H1 (cell line): ENCODE results near the gene NHP2. TPM values are rescaled to one million over a fixed set of nuclear protein-coding genes. Genes with fewer than 3 reads are reported as not detected.

ENCODE experiments used
- CTCF ChIA-PET: fragments of 300-600 bp; sonication (Branson Sonifier 250); formaldehyde crosslinking; loops from one replicate; lab custom pipeline; 2021; ENCODE audit not compliant: partially characterized antibody; lab: Charles Lee
- POLR2A ChIA-PET: fragments of 300-600 bp; sonication (Branson Sonifier 250); formaldehyde crosslinking; loops from one replicate; lab custom pipeline; 2021; ENCODE audit warnings: inconsistent platforms; ENCODE audit not compliant: partially characterized antibody; lab: Charles Lee
- DNase-seq, 2 experiments: peaks; one replicate each; pipeline versions ENCODE4 v3.0.0 to v3.0.0-alpha.2; 2010 to 2022; ENCODE audit warnings: low spot score in 2 of 2, low read depth in 1 of 2, mixed read lengths in 1 of 2
- FAIRE-seq: peaks from 2 replicates; lab custom pipeline; 2011; peaks lifted over from hg19 to GRCh38; lab: Jason Lieb, UNC
- H2AFZ ChIP-seq: 2 replicates; pipeline ENCODE4 v1.8.1; 2012; ENCODE audit warnings: low read length, inconsistent platforms
- H2AK5ac ChIP-seq: 2 replicates; pipeline ENCODE4 v1.6.1; 2013; ENCODE audit warnings: low read depth, low read length
- H2BK120ac ChIP-seq: replicated peaks from 2 replicates; pipeline ENCODE3; 2013; ENCODE audit warnings: low read depth, low read length, inconsistent platforms
- H2BK12ac ChIP-seq: 2 replicates; pipeline ENCODE4 v1.6.1; 2013; ENCODE audit warnings: low read depth, low read length
- H2BK15ac ChIP-seq: 2 replicates; pipeline ENCODE4 v1.6.1; 2013; ENCODE audit warnings: low read length
- H2BK20ac ChIP-seq: 2 replicates; pipeline ENCODE4 v1.6.1; 2013; ENCODE audit warnings: low read length
- H2BK5ac ChIP-seq: 2 replicates; pipeline ENCODE4 v1.6.1; 2013; ENCODE audit warnings: low read depth, low read length
- H3K14ac ChIP-seq: 2 replicates; pipeline ENCODE4 v1.6.1; 2013; ENCODE audit warnings: inconsistent platforms; ENCODE audit not compliant: insufficient read length
- H3K18ac ChIP-seq: 2 replicates; pipeline ENCODE4 v1.6.1; 2013; ENCODE audit warnings: low read length; ENCODE audit errors: extremely low read depth
- H3K23ac ChIP-seq: 2 replicates; pipeline ENCODE4 v1.6.1; 2013; ENCODE audit warnings: inconsistent platforms; ENCODE audit not compliant: insufficient read length
- H3K23me2 ChIP-seq: 2 replicates; pipeline ENCODE4 v1.6.1; 2013; ENCODE audit warnings: low read depth, low read length
- H3K27ac ChIP-seq: 2 replicates; pipeline ENCODE4 v1.6.1; 2011; ENCODE audit warnings: low read depth, low read length, inconsistent platforms
- H3K27me3 ChIP-seq, 4 experiments: replicated peaks in 1 of 4; 1 replicate in 1 of 4; 2 replicates in 3 of 4; pipeline versions ENCODE4 v1.6.1 to v1.8.1; 2011 to 2013; ENCODE audit warnings: low read length in 3 of 4, mild to moderate bottlenecking in 3 of 4, inconsistent platforms in 2 of 4, mixed read lengths in 2 of 4, moderate library complexity in 1 of 4; ENCODE audit not compliant: control insufficient read depth in 3 of 4, insufficient read depth in 3 of 4; ENCODE audit errors: extremely low read depth in 1 of 4
- H3K36me3 ChIP-seq, 4 experiments: 2 replicates each; pipeline versions ENCODE4 v1.6.1 to v1.8.1; 2011 to 2013; ENCODE audit warnings: mild to moderate bottlenecking in 4 of 4, low read length in 3 of 4, moderate library complexity in 2 of 4, control low read depth in 1 of 4, inconsistent platforms in 1 of 4; ENCODE audit not compliant: insufficient read depth in 4 of 4, control insufficient read depth in 2 of 4
- H3K4ac ChIP-seq: replicated peaks from 2 replicates; pipeline ENCODE3; 2013; ENCODE audit warnings: low read length, low read depth, mixed read lengths, inconsistent platforms; ENCODE audit not compliant: insufficient read length
- H3K4me1 ChIP-seq, 4 experiments: replicated peaks in 1 of 4; 1 replicate in 1 of 4; 2 replicates in 3 of 4; pipeline versions ENCODE4 v1.6.1 to v1.8.1; 2011 to 2013; ENCODE audit warnings: low read length in 3 of 4, inconsistent platforms in 2 of 4, mixed read lengths in 1 of 4; ENCODE audit not compliant: insufficient read depth in 4 of 4, control insufficient read depth in 3 of 4
- H3K4me2 ChIP-seq, 2 experiments: 2 replicates each; pipeline versions ENCODE4 v1.6.1 to v1.8.1; 2011 to 2013; ENCODE audit warnings: low read depth in 2 of 2, low read length in 2 of 2, control low read depth in 1 of 2, inconsistent platforms in 1 of 2, mild to moderate bottlenecking in 1 of 2; ENCODE audit not compliant: insufficient read depth in 1 of 2
- H3K4me3 ChIP-seq, 4 experiments: fragments of 200-600, 300-600 bp in 1 of 4; sonication (generic), shearing (Covaris generic), sonication (Bioruptor Twin) in 1 of 4; 2 replicates each; pipeline versions ENCODE4 v1.5.1 to v1.8.1; 2011 to 2016; ENCODE audit warnings: low read length in 4 of 4, low read depth in 3 of 4, control low read depth in 2 of 4, inconsistent platforms in 2 of 4, mild to moderate bottlenecking in 2 of 4, mixed read lengths in 1 of 4, moderate library complexity in 1 of 4; ENCODE audit not compliant: insufficient read depth in 2 of 4; ENCODE audit errors: extremely low read depth in 1 of 4
- H3K56ac ChIP-seq: replicated peaks from 2 replicates; pipeline ENCODE3; 2013; ENCODE audit warnings: low read depth, mild to moderate bottlenecking, mixed read lengths, low read length, inconsistent platforms; ENCODE audit not compliant: insufficient read length
- H3K79me1 ChIP-seq: 2 replicates; pipeline ENCODE4 v1.6.1; 2013; ENCODE audit warnings: low read depth, low read length, control low read depth
- H3K79me2 ChIP-seq, 2 experiments: 2 replicates each; pipeline versions ENCODE4 v1.6.1 to v1.8.1; 2012 to 2013; ENCODE audit warnings: low read length in 2 of 2, mild to moderate bottlenecking in 2 of 2, inconsistent platforms in 1 of 2; ENCODE audit not compliant: insufficient read depth in 2 of 2, control insufficient read depth in 1 of 2
- H3K9ac ChIP-seq, 4 experiments: replicated peaks in 1 of 4; 1 replicate in 1 of 4; 2 replicates in 3 of 4; pipeline versions ENCODE4 v1.6.1 to v1.8.1; 2011 to 2013; ENCODE audit warnings: low read depth in 3 of 4, low read length in 3 of 4, control low read depth in 2 of 4, mild to moderate bottlenecking in 2 of 4, moderate library complexity in 2 of 4, inconsistent platforms in 1 of 4; ENCODE audit errors: extremely low read depth in 1 of 4
- H3K9me3 ChIP-seq, 2 experiments: 2 replicates each; pipeline versions ENCODE4 v1.6.1 to v1.8.1; 2012 to 2013; ENCODE audit warnings: mild to moderate bottlenecking in 2 of 2, moderate library complexity in 2 of 2, control low read depth in 1 of 2, inconsistent platforms in 1 of 2, low read depth in 1 of 2, low read length in 1 of 2, mixed read lengths in 1 of 2; ENCODE audit not compliant: insufficient read depth in 2 of 2
- H4K20me1 ChIP-seq, 2 experiments: replicated peaks in 1 of 2; 2 replicates each; pipeline versions ENCODE3 to v1.8.1; 2011 to 2013; ENCODE audit warnings: inconsistent platforms in 2 of 2, low read length in 2 of 2, mild to moderate bottlenecking in 1 of 2; ENCODE audit not compliant: insufficient read depth in 2 of 2, control insufficient read depth in 1 of 2
- H4K5ac ChIP-seq: 2 replicates; pipeline ENCODE4 v1.6.1; 2013; ENCODE audit warnings: low read length, low read depth, mixed read lengths, inconsistent platforms; ENCODE audit not compliant: insufficient read length
- H4K8ac ChIP-seq: 2 replicates; pipeline ENCODE4 v1.8.0; 2013; ENCODE audit warnings: mild to moderate bottlenecking, moderate library complexity, low read length, inconsistent platforms; ENCODE audit not compliant: insufficient read depth; ENCODE audit errors: extremely low read depth
- H4K91ac ChIP-seq: replicated peaks from 2 replicates; pipeline ENCODE3; 2013; ENCODE audit warnings: low read length, mixed read lengths, inconsistent platforms; ENCODE audit not compliant: insufficient read length
- BCL11A ChIP-seq, 2 experiments: IDR thresholded peaks; one replicate each; pipeline ENCODE4 v1.6.1; 2011; ENCODE audit warnings: low read depth in 2 of 2, low read length in 2 of 2, mild to moderate bottlenecking in 2 of 2
- HDAC6 ChIP-seq: IDR thresholded peaks from one replicate; pipeline ENCODE4 v1.7.1; 2012; ENCODE audit warnings: low read depth, mild to moderate bottlenecking, inconsistent platforms, low read length, moderate library complexity
- JUN ChIP-seq: IDR thresholded peaks from 2 replicates; pipeline ENCODE4 v1.6.1; 2011; ENCODE audit warnings: low read depth, mild to moderate bottlenecking, improper control_type of control experiment, low read length
- KDM1A ChIP-seq: fragments of 200-600, 300-600 bp; sonication (generic); IDR thresholded peaks from 2 replicates; pipeline ENCODE4 v1.7.1; 2016; ENCODE audit warnings: mild to moderate bottlenecking, low read length, borderline replicate concordance
- NRF1 ChIP-seq: IDR thresholded peaks from 2 replicates; pipeline ENCODE4 v1.6.1; 2011; ENCODE audit warnings: mild to moderate bottlenecking, low read depth, low read length, improper control_type of control experiment
- POLR2A ChIP-seq, 2 experiments: IDR thresholded peaks; 1 replicate in 1 of 2; 2 replicates in 1 of 2; pipeline ENCODE4 v1.6.1; 2011; ENCODE audit warnings: low read depth in 2 of 2, low read length in 2 of 2, mild to moderate bottlenecking in 2 of 2; ENCODE audit errors: control extremely low read depth in 1 of 2
- POU5F1 ChIP-seq: IDR thresholded peaks from 2 replicates; pipeline ENCODE4 v1.6.1; 2011; ENCODE audit warnings: low read depth, mild to moderate bottlenecking, low read length, moderate library complexity
- SIN3A ChIP-seq, 2 experiments: IDR thresholded peaks in 1 of 2; conservative IDR thresholded peaks in 1 of 2; 2 replicates each; pipeline ENCODE4 v1.6.1; 2011 to 2012; ENCODE audit warnings: low read length in 2 of 2, improper control_type of control experiment in 1 of 2, low read depth in 1 of 2, mild to moderate bottlenecking in 1 of 2
- SP4 ChIP-seq: IDR thresholded peaks from 2 replicates; pipeline ENCODE4 v1.6.1; 2012; ENCODE audit warnings: low read length, inconsistent platforms
- TBP ChIP-seq: IDR thresholded peaks from 2 replicates; pipeline ENCODE4 v1.6.1; 2011; ENCODE audit warnings: low read depth, low read length, improper control_type of control experiment
- TEAD4 ChIP-seq: IDR thresholded peaks from 2 replicates; pipeline ENCODE4 v1.6.1; 2012; ENCODE audit warnings: low read depth, low read length, inconsistent platforms, mixed read lengths
- WGBS, 2 experiments: shearing (Covaris generic) in 1 of 2; methylation state at CpG; one replicate each; pipeline versions ENCODE4 v1.1.6 to v1.1.7; 2013 to 2015; ENCODE audit warnings: low lambda C conversion rate in 2 of 2, mixed read lengths in 2 of 2, inconsistent platforms in 1 of 2, low coverage in 1 of 2, missing lambda C conversion rate in 1 of 2; ENCODE audit not compliant: insufficient replicate concordance in 2 of 2, insufficient coverage in 1 of 2, insufficient read length in 1 of 2; ENCODE audit errors: extremely low coverage in 1 of 2, missing lambda C conversion rate in 1 of 2; 5-methylcytosine and 5-hydroxymethylcytosine counted together
- polyA plus RNA-seq, 7 experiments: library from polyadenylated mRNA; depleted of rRNA in 3 of 7; stranded (reverse) in 5 of 7; unstranded in 2 of 7; fragments of >200 nt in 5 of 7; fragments of 200-250 nt in 2 of 7; gene quantifications; 1 replicate in 5 of 7; 2 replicates in 1 of 7; 4 replicates in 1 of 7; pipeline versions ENCODE4 v1.2.1 to v1.2.3, GENCODE V29; 2011 to 2013; ENCODE audit warnings: missing spikeins in 2 of 7, mixed read lengths in 2 of 7
- total RNA-seq: library from RNA; stranded (reverse); fragmentation: NEBNext Ultra II Directional; extraction: Animal tissue kit (Norgen Biotek cat#: 25700); gene quantifications from 2 replicates; pipeline ENCODE4 v1.2.1, GENCODE V29; 2021

The NHP2 gene
- total and polyA plus RNA-seq, 2 of the 8 experiments (the other 6 are each of a cell fraction or from before 2014, with no cell fraction given), result 241 to 263 TPM

DNA sequence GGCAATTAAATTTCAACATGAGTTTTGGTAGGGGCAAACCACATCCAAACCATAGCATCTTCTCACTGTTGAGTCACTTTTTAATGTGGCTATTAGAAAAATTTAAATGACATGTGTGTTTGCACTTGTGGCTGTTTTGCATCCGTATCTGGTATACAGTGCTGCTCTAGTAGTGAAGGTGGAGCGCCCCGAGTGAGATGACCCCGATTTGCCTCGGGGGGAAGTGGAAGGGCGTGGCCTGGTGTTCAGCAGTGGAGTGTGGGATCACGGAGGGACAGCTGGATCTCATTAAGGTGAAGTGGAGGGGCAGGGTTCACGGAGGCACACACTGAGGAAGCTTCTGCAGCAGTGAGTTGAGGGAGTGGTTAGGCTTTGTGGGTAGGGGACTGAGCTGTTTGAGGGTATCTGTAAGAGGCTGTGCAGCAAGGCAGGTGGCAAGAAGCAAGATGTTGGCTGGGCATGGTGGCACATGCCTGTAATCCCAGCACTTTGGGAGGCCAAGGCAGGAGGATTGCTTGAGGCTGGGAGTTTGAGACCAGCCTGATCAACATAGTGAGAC, 39.6 kb upstream of the NHP2 start:
- Histone ChIP-seq H3K27ac (no peak overlapping the region), H3K4ac (no peak overlapping the region), H4K8ac (no peak overlapping the region), H3K23ac (no peak overlapping the region), H4K20me1 (no peaks in the 10 kb centered on the region), H2BK120ac (no peak overlapping the region), H3K9ac (no peak overlapping the region), H2BK12ac (no peak overlapping the region), H3K79me1 (no peaks in the 10 kb centered on the region), H3K4me2 (no peak overlapping the region), H4K5ac (no peak overlapping the region), H3K4me1 (peaks cover 0 to 10% (median 3%) of the 10 kb centered on the region in 4 experiments; a peak in 3 of 7 replicates), H3K14ac (no peak overlapping the region), H3K36me3 (no peaks in the 10 kb centered on the region), H2AK5ac (0 out of 2 replicates have a peak overlapping the region, but pooled peaks have one; percentile 65), H2AFZ (no peak overlapping the region), H3K27me3 (no peaks in the 10 kb centered on the region; a peak in 1 of 7 replicates), H4K91ac (no peak overlapping the region), H3K56ac (no peak overlapping the region), H3K79me2 (no peaks in the 10 kb centered on the region), H3K18ac (no peak overlapping the region; the same call in 1 of the 2 replicates), H3K4me3 (no peak overlapping the region)
- DNase-seq (no peak), FAIRE-seq (no peak)
- CTCF ChIA-PET, result interaction anchor here (1.6 kb wide), 2 partner anchors 9 kb away, joined by 3 read pairs; no protein-coding TSS in a partner anchor
- 92% methylated on average over 8 of the region's 8 CpGs; no CpG with 5 or more reads in 1 of the 2 experiments for WGBS, 2 experiments
- POLR2A ChIA-PET, result interaction anchor here (31.3 to 38.5 kb wide), 2 partner anchors 9 to 10 kb away, joined by 985 read pairs; partner anchors contain the start of genes GMCL2 and HNRNPAB
- TF ChIP-seq SP4 (no peak), TEAD4 (no peak), HDAC6 (no peak), JUN (no peak), NRF1 (no peak), POLR2A (IDR thresholded peaks at IDR 0.05; ENCODE audit: control extremely low read depth in 1 of 2, low read depth in 2 of 2, low read length in 2 of 2) (no peak), TBP (no peak), KDM1A (no peak), SIN3A (conservative IDR thresholded peaks at IDR 0.05 in 1 of 2, IDR thresholded peaks at IDR 0.05 in 1 of 2; ENCODE audit: low read depth in 1 of 2, low read length in 2 of 2) (no peak), BCL11A (IDR thresholded peaks at IDR 0.05; ENCODE audit: low read depth in 2 of 2, low read length in 2 of 2) (no peak), POU5F1 (no peak)
- TF ChIP-seq, all 59 proteins: peak for 0
- Histone ChIP-seq H2BK15ac (no peak overlapping the region), H3K9me3 (peaks cover 0 to 8% of the 10 kb centered on the region in 2 experiments; a peak in 2 of 4 replicates), H3K23me2 (no peaks in the 10 kb centered on the region), H2BK5ac (no peak overlapping the region), H2BK20ac (0 out of 2 replicates have a peak overlapping the region, but pooled peaks have one; percentile 27)
